ENCODE results near the gene ANTXRL.
"Not testable (repeated sequence)": the region's sequence is repeated elsewhere in the genome, so short reads cannot be mapped to it uniquely, and the experiment has no call there.

The ANTXRL gene

DNA sequence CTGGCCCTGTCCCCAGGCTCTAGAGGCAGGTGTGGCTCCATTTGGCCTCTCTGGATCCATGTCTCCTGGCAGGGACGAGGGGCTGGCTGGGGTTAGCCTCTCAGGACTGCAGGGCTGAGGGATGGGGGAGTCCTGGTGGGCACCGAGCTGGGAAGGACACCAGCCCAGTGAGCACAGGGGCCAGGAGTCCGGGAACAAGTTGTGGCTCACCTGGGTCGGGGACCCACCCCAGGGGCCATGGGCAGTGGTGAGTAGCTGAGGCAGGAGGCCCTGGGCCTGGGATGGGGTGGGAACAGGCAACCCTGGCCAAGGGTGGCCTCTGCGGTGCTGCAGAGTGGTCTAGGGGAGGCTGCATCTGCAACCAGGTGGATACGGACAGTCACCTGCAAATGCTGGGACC, 24.1 kb downstream of the ANTXRL start:
- no peak for FAIRE-seq

GRCh38 chr10:46311501-46311951, 24.7 kb downstream of the ANTXRL start:
- FAIRE-seq = no peak

DNA sequence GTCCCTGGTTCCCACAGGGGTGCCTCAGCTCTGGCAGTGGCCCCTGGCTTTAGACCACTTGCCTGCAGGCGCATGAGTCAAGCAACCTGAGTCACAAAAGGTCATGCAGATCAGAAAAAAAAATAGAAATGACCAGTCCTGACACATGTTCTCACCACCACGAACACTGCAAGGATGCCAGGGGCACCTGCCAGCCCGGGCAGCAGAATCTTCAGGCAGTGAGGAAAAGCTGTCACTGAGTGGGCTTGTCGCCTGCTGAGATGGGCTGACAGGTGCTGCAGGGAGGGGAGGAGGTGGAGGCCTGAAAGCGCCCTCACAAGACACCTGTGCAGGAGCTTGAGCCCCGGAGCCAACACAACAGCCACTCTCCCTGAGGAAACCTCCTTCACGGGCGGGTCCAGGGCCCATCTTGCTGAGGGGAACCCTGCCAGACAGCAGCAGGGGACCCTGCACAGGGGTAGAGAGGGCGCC, 25.2 kb downstream of the ANTXRL start:
- not testable (repeated sequence) for FAIRE-seq

- FAIRE-seq = no peak
These were observed 26.2 kb downstream of the ANTXRL start for GRCh38 chr10:46312953-46313352.

DNA sequence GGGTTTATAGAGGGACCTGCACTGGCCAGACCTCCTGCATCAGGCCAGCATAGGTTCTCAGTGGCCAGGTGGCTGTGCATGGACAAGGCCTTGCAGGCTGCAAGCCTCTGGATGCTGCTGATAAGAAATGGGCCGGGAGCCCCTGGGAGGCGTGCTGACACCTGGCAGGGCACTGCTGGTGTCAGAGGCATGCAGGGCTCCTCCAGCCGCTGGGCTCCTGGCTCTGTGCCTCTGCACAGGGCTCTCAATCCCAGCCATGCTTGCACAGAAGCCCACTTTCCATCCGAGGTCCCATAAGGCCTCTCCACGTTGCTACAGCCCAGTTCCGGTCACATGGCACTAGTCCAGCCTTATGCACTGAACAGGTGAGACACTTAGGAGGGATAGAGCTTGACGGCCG, 27.3 kb downstream of the ANTXRL start:
- no peak for FAIRE-seq

DNA sequence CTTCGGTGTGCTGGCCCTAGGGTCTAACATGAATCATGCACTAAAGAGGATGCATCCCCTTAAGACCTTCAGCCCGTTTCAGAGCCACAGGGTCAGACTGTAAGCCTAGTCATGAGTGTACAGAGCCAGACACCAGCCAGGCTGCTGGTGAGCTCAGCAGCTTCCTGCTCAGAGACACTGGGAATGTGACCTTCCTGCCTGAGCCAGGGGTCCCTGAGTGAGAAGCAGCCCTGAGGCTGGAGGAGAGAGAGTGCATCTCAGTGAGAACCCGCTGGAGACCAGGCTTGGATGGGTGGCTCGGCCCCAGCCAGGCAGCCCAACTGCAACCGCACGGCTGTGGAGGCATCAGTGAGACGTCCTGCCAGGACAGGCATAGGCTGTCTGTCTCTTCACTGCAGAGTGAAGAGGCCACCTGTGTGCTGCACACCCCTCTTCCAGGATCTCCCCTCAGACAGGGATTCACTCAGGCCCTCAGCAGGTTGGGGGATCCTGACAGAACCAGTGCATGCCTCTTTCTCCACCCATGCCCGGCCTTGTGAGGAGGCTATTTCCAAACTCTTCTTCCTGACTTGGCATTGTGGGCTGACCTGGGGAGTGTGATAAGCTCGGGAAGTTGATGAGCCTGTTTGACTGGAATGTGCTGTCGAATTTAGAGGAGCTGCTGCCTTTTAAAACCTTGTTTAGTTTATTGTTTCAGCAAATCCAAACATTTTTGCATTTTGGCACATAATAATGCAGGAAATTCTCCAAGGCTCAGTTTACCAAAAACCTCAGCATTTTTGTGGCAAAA, 28.5 kb downstream of the ANTXRL start:
- not testable (repeated sequence) for FAIRE-seq

DNA sequence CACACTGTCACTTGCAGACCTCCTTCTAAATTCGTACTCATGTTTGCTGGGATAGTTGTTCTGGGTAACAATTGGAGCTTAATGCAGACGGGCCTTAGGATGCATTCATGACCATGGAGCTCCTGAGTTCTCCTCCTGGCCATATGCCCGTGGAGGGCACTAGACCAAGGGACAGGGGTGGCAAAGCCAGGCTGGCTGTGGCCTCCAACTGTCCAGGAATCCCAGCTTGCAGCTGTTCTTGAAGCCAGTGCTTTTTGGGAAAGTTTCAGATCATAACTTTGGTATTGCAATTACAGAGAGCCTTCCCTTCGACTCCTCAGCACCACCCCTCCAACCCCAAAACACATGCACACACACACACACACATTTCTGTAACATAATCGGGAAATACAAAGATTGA, 30.6 kb downstream of the ANTXRL start:
- FAIRE-seq = no peak

- FAIRE-seq = no peak
These were observed 31.1 kb downstream of the ANTXRL start for GRCh38 chr10:46317889-46318288.

DNA sequence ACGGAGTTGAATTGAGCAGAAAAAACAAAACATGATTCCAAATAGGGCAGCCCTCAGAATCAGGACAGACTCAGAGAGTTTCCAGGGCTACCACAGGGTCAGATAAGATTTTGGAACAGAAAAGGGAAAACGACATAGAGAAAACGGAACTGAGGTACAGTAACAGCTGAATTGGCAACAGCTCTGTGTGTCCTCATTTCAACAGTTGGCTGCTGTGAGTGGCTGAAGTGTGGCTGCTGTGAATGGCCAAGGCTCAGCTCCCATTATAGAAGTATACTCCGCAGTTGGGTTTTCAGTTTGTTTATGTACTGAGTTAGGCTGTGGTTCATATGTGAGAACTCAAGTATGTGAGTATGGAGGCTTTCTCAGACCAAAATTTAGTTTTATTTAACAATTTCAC, 32.0 kb downstream of the ANTXRL start:
- no peak for FAIRE-seq

DNA sequence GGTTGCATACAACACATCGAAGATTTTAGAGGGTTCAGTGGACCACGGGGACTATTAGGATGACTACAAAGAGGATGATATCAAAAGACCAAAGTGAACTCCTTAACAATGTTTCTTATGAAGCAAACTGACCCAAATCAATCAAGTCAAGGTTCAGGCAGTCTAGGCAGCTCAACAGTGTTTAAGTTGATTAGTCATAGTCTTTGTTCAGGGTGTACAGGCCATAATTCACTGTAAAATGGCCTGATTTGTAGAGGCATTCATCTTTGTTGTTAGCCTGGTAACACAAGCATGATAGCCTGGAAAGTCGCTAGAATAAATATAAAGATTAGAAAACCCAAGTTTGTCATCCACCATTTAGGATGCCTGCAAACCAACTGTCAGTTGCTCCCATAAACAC, 32.6 kb downstream of the ANTXRL start:
- FAIRE-seq = no peak

DNA sequence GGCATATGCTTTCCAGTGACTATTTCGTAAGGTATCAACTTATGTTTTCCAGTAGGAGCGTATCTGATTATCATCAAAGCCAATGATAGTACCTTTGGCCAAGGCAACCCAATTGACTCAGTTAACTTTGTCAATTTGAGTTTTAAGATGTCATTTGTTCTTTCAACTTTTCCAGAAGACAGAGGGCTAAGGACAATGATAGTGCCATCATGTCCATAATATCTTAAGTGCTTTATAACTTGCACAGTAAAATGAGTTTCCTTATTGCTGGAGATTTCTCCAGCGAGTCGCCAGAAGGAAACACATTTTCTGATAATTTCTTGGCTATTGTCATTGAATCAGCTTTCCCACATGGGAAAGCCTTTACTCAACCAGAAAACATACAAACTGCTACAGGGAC, 35.0 kb downstream of the ANTXRL start:
- no peak for FAIRE-seq

DNA sequence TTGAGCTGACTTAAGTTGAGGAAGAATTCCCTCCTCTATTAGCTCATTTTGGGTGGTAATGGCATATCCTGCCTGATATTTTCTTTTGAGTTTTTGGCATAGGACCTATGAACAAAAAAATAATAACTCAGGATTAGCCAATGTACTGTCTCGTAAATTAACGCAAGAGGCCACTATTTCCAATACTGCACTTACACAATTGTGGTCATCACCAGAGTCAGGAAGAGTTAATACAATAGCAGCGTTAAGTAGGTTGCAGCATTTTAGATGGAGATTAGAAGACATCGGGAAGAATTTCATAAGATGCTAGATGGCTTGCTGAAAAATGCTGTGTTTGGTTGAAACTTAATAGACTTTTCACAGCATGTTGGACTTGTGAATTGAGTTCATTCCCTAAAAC, 36.4 kb downstream of the ANTXRL start:
- no peak for FAIRE-seq

- no peak for FAIRE-seq
These were observed 38.2 kb downstream of the ANTXRL start for GRCh38 chr10:46325021-46325420.

- no peak for FAIRE-seq
These were observed 39.3 kb downstream of the ANTXRL start for GRCh38 chr10:46326066-46326465.

DNA sequence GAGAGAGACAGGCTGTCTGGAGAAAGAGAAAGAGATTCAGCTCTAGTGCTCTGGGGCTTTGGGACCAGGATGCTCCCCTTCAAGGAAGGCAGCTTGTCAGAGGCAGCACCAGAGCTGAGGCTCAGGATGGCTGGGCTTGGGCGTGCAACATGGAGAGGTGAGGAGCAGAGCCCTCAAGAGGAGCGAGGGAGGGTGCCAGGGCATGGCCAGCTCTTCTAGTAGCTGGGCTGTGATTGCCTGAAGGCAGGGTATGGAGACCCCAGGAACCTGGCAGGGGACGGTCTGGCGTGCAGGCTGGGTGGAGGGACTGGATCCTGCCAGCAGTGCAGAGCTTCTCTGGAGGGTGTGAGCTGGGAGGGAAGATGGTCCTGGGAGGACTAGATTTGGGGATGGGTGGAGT, 40.2 kb downstream of the ANTXRL start:
- FAIRE-seq = no peak

DNA sequence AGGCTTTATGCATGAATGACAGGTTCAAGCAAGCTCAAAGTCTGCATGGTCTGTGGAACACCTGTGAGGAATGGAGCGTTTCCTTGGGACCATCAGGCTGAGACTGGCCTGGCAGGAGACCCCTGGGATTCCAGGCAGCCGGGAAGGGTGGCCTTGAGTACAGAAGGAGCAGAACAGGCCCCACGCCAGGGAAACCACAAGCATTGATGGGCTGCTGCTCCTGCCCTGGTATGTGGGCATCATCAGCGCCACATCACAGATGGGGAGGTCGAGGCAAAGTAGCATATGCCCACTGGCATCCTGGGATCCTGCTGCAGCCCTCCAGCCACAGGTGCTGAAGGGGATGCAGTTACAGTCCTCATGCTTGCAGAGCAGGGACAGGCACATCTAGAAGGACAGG, 40.9 kb downstream of the ANTXRL start:
- FAIRE-seq = no peak

- FAIRE-seq = no peak
These were observed 42.3 kb downstream of the ANTXRL start for GRCh38 chr10:46328853-46329689.

- FAIRE-seq = no peak
These were observed 42.9 kb downstream of the ANTXRL start for GRCh38 chr10:46329690-46330016.

- no peak for FAIRE-seq
These were observed 44.1 kb downstream of the ANTXRL start for GRCh38 chr10:46330894-46331293.

- FAIRE-seq = not testable (repeated sequence)
These were observed 78.7 kb downstream of the ANTXRL start for GRCh38 chr10:46365484-46365883.

DNA sequence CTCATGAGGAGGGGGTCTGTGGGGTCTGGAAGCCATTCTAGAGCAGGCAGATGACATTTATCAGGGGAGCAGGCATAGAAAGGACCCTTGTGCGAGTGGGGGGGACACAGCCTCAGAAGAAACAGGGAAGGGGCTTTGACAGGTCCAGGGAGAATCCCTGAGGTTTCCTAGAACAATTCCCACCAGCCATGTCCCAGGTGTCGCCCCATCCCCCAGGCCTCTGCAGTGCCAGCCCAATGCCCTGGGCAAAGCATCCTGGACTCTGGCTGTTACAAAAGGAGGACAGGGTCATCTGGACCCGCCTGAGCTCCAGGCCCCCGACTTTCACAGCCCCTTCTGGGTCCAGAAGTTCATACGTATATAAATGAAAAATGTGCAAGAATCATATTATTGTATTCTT, 80.4 kb downstream of the ANTXRL start:
- FAIRE-seq = not testable (repeated sequence)

DNA sequence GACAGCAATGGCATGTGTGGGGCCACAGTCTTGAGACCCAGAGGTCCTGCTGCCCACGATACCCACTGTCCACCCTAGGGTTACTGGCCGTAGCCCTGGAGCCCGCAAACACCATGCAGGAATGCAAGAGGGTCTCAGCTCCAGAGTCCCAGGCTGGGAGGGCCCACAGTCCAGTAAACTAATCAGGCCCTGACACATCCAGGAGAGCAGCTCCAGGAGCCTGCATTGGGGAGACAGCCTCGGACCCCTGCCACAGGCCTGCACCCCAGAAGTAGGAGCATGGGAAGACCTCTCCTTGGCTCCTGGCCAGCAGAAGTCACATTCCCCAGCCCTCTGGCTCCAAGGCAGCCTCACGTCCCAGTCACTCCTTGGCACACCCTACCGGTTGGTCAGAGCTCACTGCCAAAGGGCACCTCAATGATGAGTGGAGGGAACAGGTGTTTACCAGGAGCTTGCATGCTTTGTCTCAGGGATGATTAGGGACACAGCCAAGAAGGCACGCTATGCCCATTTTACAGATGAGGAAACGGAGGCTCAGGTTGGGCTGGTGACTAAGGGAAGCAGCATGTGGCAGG, 81.0 kb downstream of the ANTXRL start:
- FAIRE-seq = not testable (repeated sequence)

DNA sequence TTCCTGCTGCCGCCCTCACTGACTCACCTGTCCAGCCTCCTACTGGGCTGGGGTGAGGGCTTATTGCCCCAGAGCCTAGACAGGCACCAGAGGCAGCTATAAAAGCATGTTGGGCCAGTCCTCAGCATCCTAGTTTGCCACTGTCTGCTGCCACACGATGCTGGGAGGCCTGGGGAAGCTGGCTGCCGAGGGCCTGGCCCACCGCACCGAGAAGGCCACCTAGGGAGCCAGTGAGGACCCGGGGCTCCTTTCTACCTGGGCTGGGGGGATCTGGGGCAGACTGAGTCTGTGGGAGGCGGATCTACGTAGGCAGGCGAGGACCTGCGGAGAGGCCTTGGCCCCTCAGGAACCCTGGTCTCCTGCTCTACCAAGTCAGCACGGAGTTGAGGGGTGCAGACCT, 82.2 kb downstream of the ANTXRL start:
- FAIRE-seq = not testable (repeated sequence)

GRCh38 chr10:46374410-46374809, 87.6 kb downstream of the ANTXRL start:
- FAIRE-seq = not testable (repeated sequence)
